CD14-positive monocyte (primary cell): ENCODE measurements around the gene SLC26A11. TPM values are rescaled to one million over a fixed set of nuclear protein-coding genes. Genes with fewer than 3 reads are reported as not detected.

ENCODE experiments used
- DNase-seq, 3 donors: peaks; one replicate each; pipeline ENCODE4 v3.0.0-alpha.2; 2011 to 2022
- H2AFZ ChIP-seq: 2 replicates; pipeline ENCODE4 v1.6.0; 2012; ENCODE audit warnings: mild to moderate bottlenecking, low read depth, low read length, inconsistent platforms; ENCODE audit not compliant: insufficient read depth, poor library complexity, severe bottlenecking
- H3K27ac ChIP-seq, 2 donors: 1 replicate in 1 of 2; 2 replicates in 1 of 2; pipeline ENCODE4 v1.5.1; 2012 to 2013; ENCODE audit warnings: low read length in 2 of 2, control low read depth in 1 of 2, inconsistent platforms in 1 of 2, low read depth in 1 of 2, mild to moderate bottlenecking in 1 of 2
- H3K27me3 ChIP-seq, 2 donors: one replicate each; pipeline versions ENCODE4 v1.6.0 to v1.6.1; 2011 to 2013; ENCODE audit warnings: low read length in 2 of 2; ENCODE audit not compliant: control insufficient read depth in 2 of 2, insufficient read depth in 2 of 2
- H3K36me3 ChIP-seq, 2 donors: replicated peaks in 1 of 2; 1 replicate in 1 of 2; 2 replicates in 1 of 2; pipeline versions ENCODE4 v1.5.1 to v1.6.1; 2012 to 2013; ENCODE audit warnings: low read length in 2 of 2, control low read depth in 1 of 2, inconsistent platforms in 1 of 2, mild to moderate bottlenecking in 1 of 2; ENCODE audit not compliant: insufficient read depth in 2 of 2, control insufficient read depth in 1 of 2
- H3K4me1 ChIP-seq, 2 donors: 1 replicate in 1 of 2; 2 replicates in 1 of 2; pipeline versions ENCODE4 v1.5.1 to v1.6.1; 2012 to 2013; ENCODE audit warnings: low read length in 2 of 2, control low read depth in 1 of 2, inconsistent platforms in 1 of 2, mild to moderate bottlenecking in 1 of 2, moderate library complexity in 1 of 2; ENCODE audit not compliant: insufficient read depth in 2 of 2, control insufficient read depth in 1 of 2
- H3K4me2 ChIP-seq: replicated peaks from 2 replicates; pipeline ENCODE3; 2012; ENCODE audit warnings: low read length, moderate library complexity, mild to moderate bottlenecking; ENCODE audit not compliant: poor library complexity, severe bottlenecking; ENCODE audit errors: extremely low read depth
- H3K4me3 ChIP-seq, 3 experiments: fragments of 200-600 bp in 1 of 3; sonication (generic) in 1 of 3; replicated peaks in 1 of 3; 1 replicate in 2 of 3; 2 replicates in 1 of 3; pipeline ENCODE4 v1.5.1; 2011 to 2013; ENCODE audit warnings: low read length in 3 of 3, mild to moderate bottlenecking in 3 of 3, control low read depth in 2 of 3, low read depth in 2 of 3, inconsistent platforms in 1 of 3, moderate library complexity in 1 of 3
- H3K79me2 ChIP-seq: 2 replicates; pipeline ENCODE4 v1.6.0; 2012; ENCODE audit warnings: mild to moderate bottlenecking, control low read depth, inconsistent platforms, low read length, moderate library complexity; ENCODE audit not compliant: insufficient read depth
- H3K9ac ChIP-seq: 2 replicates; pipeline ENCODE4 v1.6.0; 2017; ENCODE audit warnings: low read length, mild to moderate bottlenecking; ENCODE audit not compliant: insufficient read depth, poor library complexity, severe bottlenecking
- H3K9me3 ChIP-seq, 2 donors: replicated peaks in 1 of 2; 1 replicate in 1 of 2; 2 replicates in 1 of 2; pipeline versions ENCODE4 v1.5.1 to v1.6.1; 2012 to 2013; ENCODE audit warnings: low read length in 2 of 2, control low read depth in 1 of 2; ENCODE audit not compliant: control insufficient read depth in 1 of 2, insufficient read depth in 1 of 2
- H4K20me1 ChIP-seq: 2 replicates; pipeline ENCODE4 v1.6.0; 2012; ENCODE audit warnings: mild to moderate bottlenecking, low read length, control low read depth, moderate library complexity; ENCODE audit not compliant: insufficient read depth
- H3K27ac Mint-ChIP-seq, 7 donors: one replicate each; pipeline ENCODE4 v1.8.0; 2020; ENCODE audit warnings: mild to moderate bottlenecking in 7 of 7, mixed read lengths in 7 of 7, moderate library complexity in 6 of 7, inconsistent platforms in 2 of 7
- H3K27me3 Mint-ChIP-seq, 3 donors: one replicate each; pipeline ENCODE4 v1.8.0; 2021 to 2022; ENCODE audit warnings: low read depth in 3 of 3, mild to moderate bottlenecking in 3 of 3, mixed read lengths in 3 of 3, moderate library complexity in 3 of 3, inconsistent platforms in 1 of 3
- H3K36me3 Mint-ChIP-seq, 2 donors: one replicate each; pipeline ENCODE4 v1.8.0; 2020; ENCODE audit warnings: mixed read lengths in 2 of 2, inconsistent platforms in 1 of 2, mild to moderate bottlenecking in 1 of 2
- H3K4me1 Mint-ChIP-seq: one replicate; pipeline ENCODE4 v1.8.0; 2020; ENCODE audit warnings: mild to moderate bottlenecking, mixed read lengths
- H3K4me3 Mint-ChIP-seq, 2 donors: one replicate each; pipeline ENCODE4 v1.8.0; 2020; ENCODE audit warnings: mild to moderate bottlenecking in 2 of 2, mixed read lengths in 2 of 2, moderate library complexity in 1 of 2
- H3K9me3 Mint-ChIP-seq, 7 donors: one replicate each; pipeline ENCODE4 v1.8.0; 2020 to 2022; ENCODE audit warnings: mixed read lengths in 7 of 7, mild to moderate bottlenecking in 6 of 7, moderate library complexity in 6 of 7, inconsistent platforms in 2 of 7
- CTCF ChIP-seq: fragments of 200-600 bp; IDR thresholded peaks from one replicate; pipeline ENCODE4 v1.8.0; 2022; ENCODE audit warnings: antibody characterized with exemption, mild to moderate bottlenecking
- WGBS: methylation state at CpG from one replicate; pipeline ENCODE4 v1.1.5; 2013; ENCODE audit warnings: missing lambda C conversion rate; ENCODE audit not compliant: insufficient coverage; 5-methylcytosine and 5-hydroxymethylcytosine counted together
- intact Hi-C, 2 donors: fragments of 100-400 bp; cut with micrococcal nuclease; formaldehyde crosslinking; loops; one replicate each; pipeline versions ENCODE4 v1.15.0 to v1.15.1; 2023
- polyA plus RNA-seq, 3 donors: library from polyadenylated mRNA; depleted of rRNA in 1 of 3; unstranded in 2 of 3; stranded (reverse) in 1 of 3; fragments of 300-500 nt in 2 of 3; fragments of >200 nt in 1 of 3; fragmentation: Illumina TruSeq in 2 of 3; gene quantifications; 1 replicate in 2 of 3; 2 replicates in 1 of 3; pipeline ENCODE4 v1.2.3, GENCODE V29; 2012 to 2021

SLC26A11 gene
- polyA plus RNA-seq, 3 donors = 1.8 to 29.7 (median 2.6) TPM

GRCh38 chr17:80281516-80281915, 61.3 kb downstream of the SLC26A11 start:
- no peak for TF ChIP-seq CTCF
- WGBS = 86% methylated on average over 7 of the region's 10 CpGs
- Histone ChIP-seq H3K4me3 (no peak overlapping the region), H3K27ac (no peak overlapping the region), H3K9me3 (no peaks in the 10 kb centered on the region), H3K4me2 (no peak overlapping the region), H3K27me3 (no peaks in the 10 kb centered on the region), H4K20me1 (peaks cover 100% of the 10 kb centered on the region), H3K79me2 (peaks cover 65% of the 10 kb centered on the region), H3K4me1 (peaks cover 0 to 12% of the 10 kb centered on the region in 2 donors), H2AFZ (no peak overlapping the region), H3K36me3 (peaks cover 64 to 88% of the 10 kb centered on the region in 2 donors), H3K9ac (no peak overlapping the region)
- Mint-ChIP-seq H3K4me3 (no peak overlapping the region), H3K27me3 (peaks cover 0 to 3% (median 0%) of the 10 kb centered on the region in 3 donors), H3K9me3 (peaks cover 0 to 1% (median 0%) of the 10 kb centered on the region in 7 donors), H3K27ac (peak overlapping the region in 1 of 7 donors; percentile 17), H3K4me1 (peaks cover 13% of the 10 kb centered on the region), H3K36me3 (peaks cover 52 to 89% of the 10 kb centered on the region in 2 donors)
- DNase-seq = no peak
- intact Hi-C loops = no loop called here

- Mint-ChIP-seq H3K4me3 (no peak overlapping the region), H3K27ac (peak overlapping the region in 2 of 7 donors; percentile 42 to 73), H3K36me3 (peaks cover 49 to 86% of the 10 kb centered on the region in 2 donors), H3K4me1 (peaks cover 25% of the 10 kb centered on the region), H3K9me3 (peaks cover 0 to 2% (median 0%) of the 10 kb centered on the region in 7 donors), H3K27me3 (peaks cover 0 to 3% (median 0%) of the 10 kb centered on the region in 3 donors)
- H2AFZ ChIP-seq = no peak overlapping the region
- WGBS = 89% methylated on average over 11 of the region's 19 CpGs
- H3K4me2 ChIP-seq = no peak overlapping the region
- intact Hi-C loops = no loop called here
- H3K36me3 ChIP-seq = peaks cover 58 to 88% of the 10 kb centered on the region in 2 donors
- no peak for TF ChIP-seq CTCF
- no peak for DNase-seq
- H3K27ac ChIP-seq = no peak overlapping the region
- H3K27me3 ChIP-seq = no peaks in the 10 kb centered on the region
- H4K20me1 ChIP-seq = peaks cover 100% of the 10 kb centered on the region
- peaks cover 48% of the 10 kb centered on the region for H3K79me2 ChIP-seq
- no peak overlapping the region for H3K4me3 ChIP-seq
- H3K9me3 ChIP-seq = no peaks in the 10 kb centered on the region
- H3K9ac ChIP-seq = no peak overlapping the region
- H3K4me1 ChIP-seq = peaks cover 13 to 27% of the 10 kb centered on the region in 2 donors
Measured at GRCh38 chr17:80283116-80283852, 63.1 kb downstream of the SLC26A11 start.
